Measurements from ENCODE around the gene HAL.

Gene HAL

GRCh38 chr12:95986635-95987570 lies 9.2 kb downstream of the HAL start:
- TF ChIP-seq POLR2A (IDR thresholded peaks at IDR 0.05; ENCODE audit: low read depth, low read length) (no peak), TAF1 (IDR thresholded peaks at IDR 0.05; ENCODE audit: borderline replicate concordance, low read depth, low read length) (no peak), POLR2AphosphoS5 (IDR thresholded peaks at IDR 0.05; ENCODE audit: low read depth, low read length) (no peak)
- DNase-seq (ENCODE audit: insufficient read length) (no peak), FAIRE-seq (no peak)

GRCh38 chr12:95984682-95985081 lies 11.5 kb downstream of the HAL start:
- no peak for FAIRE-seq

GRCh38 chr12:95982602-95983001 lies 13.5 kb downstream of the HAL start:
- TF ChIP-seq TAF1 (IDR thresholded peaks at IDR 0.05; ENCODE audit: borderline replicate concordance, low read depth, low read length): no peak
- no peak for TF ChIP-seq POLR2AphosphoS5 (IDR thresholded peaks at IDR 0.05; ENCODE audit: low read depth, low read length)
- TF ChIP-seq POLR2A (IDR thresholded peaks at IDR 0.05; ENCODE audit: low read depth, low read length): no peak
- FAIRE-seq (no peak), DNase-seq (ENCODE audit: insufficient read length) (no peak)

More at GRCh38 chr12:95984682-95985081, 11.5 kb downstream of the HAL start:
- TF ChIP-seq TAF1 (IDR thresholded peaks at IDR 0.05; ENCODE audit: borderline replicate concordance, low read depth, low read length) (no peak), POLR2A (IDR thresholded peaks at IDR 0.05; ENCODE audit: low read depth, low read length) (no peak), POLR2AphosphoS5 (IDR thresholded peaks at IDR 0.05; ENCODE audit: low read depth, low read length) (no peak)
- no peak for DNase-seq (ENCODE audit: insufficient read length)

DNA sequence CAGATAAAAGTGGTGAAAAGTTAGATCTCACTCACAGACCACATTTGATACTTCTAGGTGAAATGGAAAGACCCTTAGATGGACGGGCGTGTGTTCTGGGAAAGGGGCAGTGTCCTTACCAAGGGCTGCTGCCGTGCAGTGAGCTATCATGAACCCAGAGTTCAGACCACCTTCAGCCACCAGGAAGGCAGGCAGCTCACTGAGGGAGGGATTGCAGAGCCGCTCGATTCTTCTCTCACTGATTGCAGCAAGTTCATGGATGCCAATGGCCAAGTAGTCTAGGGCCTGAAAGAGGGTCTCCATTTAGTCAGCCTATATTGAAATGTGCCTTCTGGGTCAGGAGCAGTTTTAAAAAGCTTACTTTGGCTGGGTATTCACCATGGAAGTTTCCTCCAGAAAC lies 15.7 kb downstream of the HAL start:
- DNase-seq (ENCODE audit: insufficient read length): no peak
- TF ChIP-seq POLR2A (IDR thresholded peaks at IDR 0.05; ENCODE audit: low read depth, low read length) (no peak), POLR2AphosphoS5 (IDR thresholded peaks at IDR 0.05; ENCODE audit: low read depth, low read length) (no peak), TAF1 (IDR thresholded peaks at IDR 0.05; ENCODE audit: borderline replicate concordance, low read depth, low read length) (no peak)
- no peak for FAIRE-seq

DNA sequence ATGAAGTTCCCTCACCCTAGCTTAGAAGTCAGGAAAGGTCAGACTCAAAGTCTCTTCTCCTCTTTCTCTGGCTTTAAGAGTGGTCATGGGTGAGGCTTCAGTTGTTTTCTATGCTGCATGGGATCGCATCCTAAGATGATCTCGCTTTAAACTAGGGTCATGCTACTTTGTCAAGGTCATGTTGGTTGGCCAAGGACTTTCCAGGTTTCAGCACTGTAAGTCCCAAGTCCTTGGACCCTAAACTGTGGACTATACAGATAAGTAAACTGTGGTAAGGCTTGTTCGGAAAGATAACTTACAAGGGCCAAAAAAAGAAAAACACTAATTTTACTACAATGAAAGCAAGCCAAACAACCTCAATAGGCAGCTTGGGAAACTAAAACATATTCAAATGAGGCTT lies 17.4 kb downstream of the HAL start:
- no peak for FAIRE-seq
- TF ChIP-seq POLR2AphosphoS5 (IDR thresholded peaks at IDR 0.05; ENCODE audit: low read depth, low read length) (no peak), POLR2A (IDR thresholded peaks at IDR 0.05; ENCODE audit: low read depth, low read length) (no peak), TAF1 (IDR thresholded peaks at IDR 0.05; ENCODE audit: borderline replicate concordance, low read depth, low read length) (no peak)
- no peak for DNase-seq (ENCODE audit: insufficient read length)

- TF ChIP-seq POLR2A (IDR thresholded peaks at IDR 0.05; ENCODE audit: low read depth, low read length) (no peak), TAF1 (IDR thresholded peaks at IDR 0.05; ENCODE audit: borderline replicate concordance, low read depth, low read length) (no peak), POLR2AphosphoS5 (IDR thresholded peaks at IDR 0.05; ENCODE audit: low read depth, low read length) (no peak)
- FAIRE-seq: no peak
- no peak for DNase-seq (ENCODE audit: insufficient read length)
Measured at GRCh38 chr12:95978351-95978750, 17.8 kb downstream of the HAL start.

- no peak for DNase-seq (ENCODE audit: insufficient read length)
- TF ChIP-seq POLR2A (IDR thresholded peaks at IDR 0.05; ENCODE audit: low read depth, low read length) (no peak), POLR2AphosphoS5 (IDR thresholded peaks at IDR 0.05; ENCODE audit: low read depth, low read length) (no peak), TAF1 (IDR thresholded peaks at IDR 0.05; ENCODE audit: borderline replicate concordance, low read depth, low read length) (no peak)
- FAIRE-seq: no peak
Measured at GRCh38 chr12:95977764-95978305, 18.3 kb downstream of the HAL start.

DNA sequence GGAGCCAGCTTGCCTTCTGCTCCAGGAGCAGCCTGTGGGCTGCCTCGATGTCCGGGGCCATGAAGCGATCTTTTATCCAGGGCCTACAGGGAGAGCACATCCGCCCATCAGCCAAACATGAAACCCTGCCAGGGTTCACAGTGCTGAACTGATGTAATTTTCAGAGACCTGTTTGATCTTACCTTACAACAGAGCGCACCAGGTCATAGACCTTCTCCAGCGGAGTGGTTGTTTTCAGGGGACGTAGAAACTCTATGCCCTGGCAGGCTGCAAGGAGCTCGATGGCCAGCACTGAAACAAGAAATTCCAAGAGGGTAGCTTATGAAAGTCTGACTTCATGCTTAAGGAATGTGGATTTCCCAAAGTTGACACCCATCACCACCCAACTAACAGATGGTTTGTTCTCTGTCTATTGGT lies 19.7 kb downstream of the HAL start:
- DNase-seq (ENCODE audit: insufficient read length): no peak
- no peak for FAIRE-seq
- no peak for TF ChIP-seq POLR2AphosphoS5 (IDR thresholded peaks at IDR 0.05; ENCODE audit: low read depth, low read length)
- no peak for TF ChIP-seq POLR2A (IDR thresholded peaks at IDR 0.05; ENCODE audit: low read depth, low read length)
- no peak for TF ChIP-seq TAF1 (IDR thresholded peaks at IDR 0.05; ENCODE audit: borderline replicate concordance, low read depth, low read length)

- DNase-seq (ENCODE audit: insufficient read length) (no peak), FAIRE-seq (no peak)
- TF ChIP-seq POLR2AphosphoS5 (IDR thresholded peaks at IDR 0.05; ENCODE audit: low read depth, low read length): no peak
- TF ChIP-seq TAF1 (IDR thresholded peaks at IDR 0.05; ENCODE audit: borderline replicate concordance, low read depth, low read length): no peak
- TF ChIP-seq POLR2A (IDR thresholded peaks at IDR 0.05; ENCODE audit: low read depth, low read length): no peak
Measured at GRCh38 chr12:95975491-95975890, 20.7 kb downstream of the HAL start.

GRCh38 chr12:95974358-95974757 lies 21.8 kb downstream of the HAL start:
- TF ChIP-seq POLR2AphosphoS5 (IDR thresholded peaks at IDR 0.05; ENCODE audit: low read depth, low read length) (no peak), POLR2A (IDR thresholded peaks at IDR 0.05; ENCODE audit: low read depth, low read length) (no peak), TAF1 (IDR thresholded peaks at IDR 0.05; ENCODE audit: borderline replicate concordance, low read depth, low read length) (no peak)
- no peak for FAIRE-seq

GRCh38 chr12:95972832-95973456 lies 23.2 kb downstream of the HAL start:
- no peak for DNase-seq (ENCODE audit: insufficient read length)
- TF ChIP-seq TAF1 (IDR thresholded peaks at IDR 0.05; ENCODE audit: borderline replicate concordance, low read depth, low read length) (no peak), POLR2AphosphoS5 (IDR thresholded peaks at IDR 0.05; ENCODE audit: low read depth, low read length) (no peak), POLR2A (IDR thresholded peaks at IDR 0.05; ENCODE audit: low read depth, low read length) (no peak)
- FAIRE-seq: no peak

More at GRCh38 chr12:95974358-95974757, 21.8 kb downstream of the HAL start:
- no peak for DNase-seq (ENCODE audit: insufficient read length)
